ENCODE measurements around the gene ATP8A2.
"Not testable (repeated sequence)": the region's sequence is repeated elsewhere in the genome, so short reads cannot be mapped to it uniquely, and the experiment has no call there.

ATP8A2 gene

GRCh38 chr13:25945596-25945995 is 573.8 kb downstream of the ATP8A2 start:
- TF ChIP-seq CTCF (IDR thresholded peaks at IDR 0.05; ENCODE audit: poor library complexity, severe bottlenecking): no peak
- no peaks in the 10 kb centered on the region for H3K4me1 ChIP-seq (ENCODE audit: insufficient read depth, poor library complexity, severe bottlenecking)
- no peaks in the 10 kb centered on the region for H3K27me3 ChIP-seq (ENCODE audit: insufficient read depth, poor library complexity, severe bottlenecking)
- H3K36me3 ChIP-seq (ENCODE audit: low read depth): no peaks in the 10 kb centered on the region
- H3K9me3 ChIP-seq (ENCODE audit: severe bottlenecking): no peaks in the 10 kb centered on the region
- no peak for ATAC-seq (ENCODE audit: low read depth)
- H3K4me3 ChIP-seq (ENCODE audit: severe bottlenecking): no peak overlapping the region
- DNase-seq (ENCODE audit: low spot score): no peak
- H3K27ac ChIP-seq (ENCODE audit: poor library complexity, severe bottlenecking): no peak overlapping the region

GRCh38 chr13:25946321-25946720 is 574.5 kb downstream of the ATP8A2 start:
- DNase-seq (ENCODE audit: low spot score) (no peak), ATAC-seq (ENCODE audit: low read depth) (no peak)
- Histone ChIP-seq H3K27me3 (ENCODE audit: insufficient read depth, poor library complexity, severe bottlenecking) (no peaks in the 10 kb centered on the region), H3K9me3 (ENCODE audit: severe bottlenecking) (no peaks in the 10 kb centered on the region), H3K4me1 (ENCODE audit: insufficient read depth, poor library complexity, severe bottlenecking) (no peaks in the 10 kb centered on the region), H3K36me3 (ENCODE audit: low read depth) (no peaks in the 10 kb centered on the region), H3K27ac (ENCODE audit: poor library complexity, severe bottlenecking) (no peak overlapping the region), H3K4me3 (ENCODE audit: severe bottlenecking) (no peak overlapping the region)
- no peak for TF ChIP-seq CTCF (IDR thresholded peaks at IDR 0.05; ENCODE audit: poor library complexity, severe bottlenecking)

GRCh38 chr13:25948910-25949309 is 577.1 kb downstream of the ATP8A2 start:
- Histone ChIP-seq H3K4me1 (ENCODE audit: insufficient read depth, poor library complexity, severe bottlenecking) (no peaks in the 10 kb centered on the region), H3K27ac (ENCODE audit: poor library complexity, severe bottlenecking) (no peak overlapping the region), H3K36me3 (ENCODE audit: low read depth) (no peaks in the 10 kb centered on the region), H3K27me3 (ENCODE audit: insufficient read depth, poor library complexity, severe bottlenecking) (no peaks in the 10 kb centered on the region), H3K9me3 (ENCODE audit: severe bottlenecking) (no peaks in the 10 kb centered on the region), H3K4me3 (ENCODE audit: severe bottlenecking) (no peak overlapping the region)
- ATAC-seq (ENCODE audit: low read depth) (no peak; the same call in 2 of the 3 replicates), DNase-seq (ENCODE audit: low spot score) (no peak)
- no peak for TF ChIP-seq CTCF (IDR thresholded peaks at IDR 0.05; ENCODE audit: poor library complexity, severe bottlenecking)

DNA sequence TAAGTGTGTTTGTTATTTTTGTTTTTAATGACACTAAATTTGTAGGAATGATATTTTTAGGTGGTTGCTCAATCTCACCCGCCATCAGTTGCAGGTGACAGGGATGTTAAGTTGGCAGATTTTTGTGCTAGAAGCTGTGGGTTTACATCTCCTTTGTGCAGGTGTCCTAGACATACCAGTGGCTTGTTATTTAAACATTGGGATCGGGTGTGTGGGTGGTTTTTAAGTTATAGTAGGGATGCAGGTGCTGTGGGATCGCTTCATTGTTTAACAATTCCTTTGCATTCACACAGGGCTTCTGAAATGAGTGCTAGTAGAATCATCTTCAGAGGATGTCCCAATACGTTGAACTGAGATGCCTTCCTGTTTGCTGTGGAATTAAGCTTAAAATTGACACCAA is 580.1 kb downstream of the ATP8A2 start:
- no peaks in the 10 kb centered on the region for H3K36me3 ChIP-seq (ENCODE audit: low read depth)
- no peak overlapping the region for H3K4me3 ChIP-seq (ENCODE audit: severe bottlenecking)
- no peaks in the 10 kb centered on the region for H3K27me3 ChIP-seq (ENCODE audit: insufficient read depth, poor library complexity, severe bottlenecking)
- TF ChIP-seq CTCF (IDR thresholded peaks at IDR 0.05; ENCODE audit: poor library complexity, severe bottlenecking): no peak
- H3K4me1 ChIP-seq (ENCODE audit: insufficient read depth, poor library complexity, severe bottlenecking): no peaks in the 10 kb centered on the region
- no peaks in the 10 kb centered on the region for H3K9me3 ChIP-seq (ENCODE audit: severe bottlenecking)
- no peak for DNase-seq (ENCODE audit: low spot score)
- ATAC-seq (ENCODE audit: low read depth): no peak
- H3K27ac ChIP-seq (ENCODE audit: poor library complexity, severe bottlenecking): no peak overlapping the region

GRCh38 chr13:25954080-25954479 is 582.3 kb downstream of the ATP8A2 start:
- not testable (repeated sequence) for ATAC-seq (ENCODE audit: low read depth); DNase-seq (ENCODE audit: low spot score); H3K27me3 ChIP-seq (ENCODE audit: insufficient read depth, poor library complexity, severe bottlenecking); H3K4me3 ChIP-seq (ENCODE audit: severe bottlenecking); H3K9me3 ChIP-seq (ENCODE audit: severe bottlenecking); H3K27ac ChIP-seq (ENCODE audit: poor library complexity, severe bottlenecking); H3K4me1 ChIP-seq (ENCODE audit: insufficient read depth, poor library complexity, severe bottlenecking); H3K36me3 ChIP-seq (ENCODE audit: low read depth)

DNA sequence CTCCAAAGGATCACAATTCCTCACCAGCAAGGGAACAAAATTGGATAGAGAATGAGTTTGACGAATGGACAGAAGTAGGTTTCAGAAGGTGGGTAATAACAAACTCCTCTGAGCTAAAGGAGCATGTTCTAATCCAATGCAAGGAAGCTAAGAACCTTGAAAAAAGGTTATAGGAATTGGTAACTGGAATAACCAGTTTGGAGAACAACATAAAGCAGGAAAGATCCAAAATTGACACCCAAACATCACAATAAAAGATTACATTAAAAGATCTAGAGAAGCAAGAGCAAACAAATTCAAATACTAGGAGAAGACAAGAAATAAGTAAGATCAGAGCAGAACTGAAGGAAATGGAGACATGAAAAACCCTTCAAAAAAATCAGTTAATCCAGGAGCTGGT is 583.2 kb downstream of the ATP8A2 start:
- not testable (repeated sequence) for ATAC-seq (ENCODE audit: low read depth); H3K27me3 ChIP-seq (ENCODE audit: insufficient read depth, poor library complexity, severe bottlenecking); DNase-seq (ENCODE audit: low spot score); H3K27ac ChIP-seq (ENCODE audit: poor library complexity, severe bottlenecking); H3K4me1 ChIP-seq (ENCODE audit: insufficient read depth, poor library complexity, severe bottlenecking); H3K36me3 ChIP-seq (ENCODE audit: low read depth); H3K4me3 ChIP-seq (ENCODE audit: severe bottlenecking); H3K9me3 ChIP-seq (ENCODE audit: severe bottlenecking)

Measured in RWPE2 (cell line).